HEK293T (cell line): Measurements from ENCODE around the gene CDHR5.
A peak's percentile ranks its signal among the peaks of the same experiment; 100 is the strongest.
"Not testable (repeated sequence)": the region's sequence is repeated elsewhere in the genome, so short reads cannot be mapped to it uniquely, and the experiment has no call there.

Experiments
- CTCF ChIA-PET: fragments of 350-600 bp; formaldehyde crosslinking; extraction: SDS; loops from one replicate; lab custom pipeline; 2021; ENCODE audit warnings: antibody characterized with exemption, inconsistent platforms; lab: Yijun Ruan, JAX
- POLR2A ChIA-PET: fragments of 350-600 bp; formaldehyde crosslinking; extraction: SDS; loops from one replicate; lab custom pipeline; 2020; ENCODE audit warnings: antibody characterized with exemption, inconsistent platforms; lab: Yijun Ruan, JAX
- DNase-seq: peaks from one replicate; pipeline ENCODE4 v3.0.0; 2012; ENCODE audit warnings: mixed read lengths; ENCODE audit errors: extremely low spot score
- ARNT ChIP-seq: fragments of 450-650 bp; IDR thresholded peaks from 2 replicates; pipeline ENCODE4 v1.6.1; 2017; ENCODE audit warnings: mild to moderate bottlenecking
- BHLHE40 ChIP-seq: fragments of 450-650 bp; IDR thresholded peaks from 2 replicates; pipeline ENCODE4 v1.6.1; 2016; ENCODE audit warnings: mild to moderate bottlenecking, moderate library complexity, borderline replicate concordance
- CTBP1 ChIP-seq: fragments of 450-650 bp; IDR thresholded peaks from 2 replicates; pipeline ENCODE4 v1.6.1; 2016; ENCODE audit warnings: borderline replicate concordance
- ELF4 ChIP-seq: fragments of 450-650 bp; IDR thresholded peaks from 2 replicates; pipeline ENCODE4 v1.6.1; 2017; ENCODE audit warnings: antibody characterized with exemption
- FOXA1 ChIP-seq: fragments of 450-650 bp; IDR thresholded peaks from 2 replicates; pipeline ENCODE4 v1.6.1; 2016; ENCODE audit warnings: mild to moderate bottlenecking
- FOXK2 ChIP-seq: fragments of 450-650 bp; IDR thresholded peaks from 2 replicates; pipeline ENCODE4 v1.6.1; 2016; ENCODE audit warnings: mild to moderate bottlenecking
- FOXM1 ChIP-seq: fragments of 450-650 bp; IDR thresholded peaks from 2 replicates; pipeline ENCODE4 v1.6.1; 2017; ENCODE audit warnings: mild to moderate bottlenecking, borderline replicate concordance
- HDGF ChIP-seq: fragments of 450-650 bp; IDR thresholded peaks from 2 replicates; pipeline ENCODE4 v1.6.1; 2017; ENCODE audit warnings: antibody characterized with exemption, borderline replicate concordance
- L3MBTL2 ChIP-seq: fragments of 450-650 bp; conservative IDR thresholded peaks from 2 replicates; pipeline ENCODE4 v1.6.1; 2016; ENCODE audit warnings: mild to moderate bottlenecking
- LEF1 ChIP-seq: fragments of 450-650 bp; IDR thresholded peaks from 2 replicates; pipeline ENCODE4 v1.6.1; 2017; ENCODE audit warnings: mild to moderate bottlenecking, borderline replicate concordance
- NFRKB ChIP-seq: fragments of 450-650 bp; IDR thresholded peaks from 2 replicates; pipeline ENCODE4 v1.6.1; 2016; ENCODE audit warnings: mild to moderate bottlenecking, moderate library complexity
- PKNOX1 ChIP-seq: fragments of 450-650 bp; IDR thresholded peaks from 2 replicates; pipeline ENCODE4 v1.6.1; 2016
- SP1 ChIP-seq: fragments of 450-650 bp; IDR thresholded peaks from 2 replicates; pipeline ENCODE4 v1.6.1; 2017
- SUZ12 ChIP-seq: fragments of 450-650 bp; IDR thresholded peaks from 2 replicates; pipeline ENCODE4 v1.6.1; 2016; ENCODE audit warnings: mild to moderate bottlenecking
- TARDBP ChIP-seq: fragments of 450-650 bp; IDR thresholded peaks from 2 replicates; pipeline ENCODE4 v1.6.1; 2016
- ZNF384 ChIP-seq: fragments of 450-650 bp; IDR thresholded peaks from 2 replicates; pipeline ENCODE4 v1.6.1; 2016

Gene CDHR5

GRCh38 chr11:576811-577610 is 47.7 kb downstream of the CDHR5 start:
- DNase-seq = no peak
- TF ChIP-seq L3MBTL2 = no peak
- no peak for TF ChIP-seq ELF4
- no peak for TF ChIP-seq PKNOX1
- TF ChIP-seq SP1 = no peak
- TF ChIP-seq FOXM1 = no peak
- TF ChIP-seq TARDBP = no peak
- TF ChIP-seq FOXA1 = no peak
- TF ChIP-seq HDGF = no peak
- no peak for TF ChIP-seq LEF1
- no peak for TF ChIP-seq CTBP1
- no peak for TF ChIP-seq SUZ12
- no peak for TF ChIP-seq NFRKB
- no peak for TF ChIP-seq FOXK2
- no peak for TF ChIP-seq BHLHE40
- TF ChIP-seq ZNF384 = no peak
- POLR2A ChIA-PET = interaction anchor here (1.0 to 1.7 kb wide), 2 partner anchors 9 to 21 kb away, joined by 5 read pairs; no protein-coding TSS in a partner anchor
- CTCF ChIA-PET = no interaction called here

- TF ChIP-seq PKNOX1 (no peak), HDGF (no peak), BHLHE40 (peak; percentile 88), ZNF384 (no peak), ELF4 (peak; percentile 87), FOXM1 (peak; percentile 6; the same call in 1 of the 2 replicates), LEF1 (peak; percentile 45; the same call in 1 of the 2 replicates), SUZ12 (no peak)
- CTCF ChIA-PET = interaction anchor here (0.7 kb wide), 2 partner anchors 9 to 10 kb away, joined by 3 read pairs; no protein-coding TSS in a partner anchor
- POLR2A ChIA-PET = interaction anchor here (0.6 to 1.1 kb wide), 14 partner anchors 11 to 369 kb away, joined by 3 to 17 read pairs (median 3); partner anchors contain the start of genes BET1L, GATD1, IRF7 and PNPLA2
- peak; percentile 98 for DNase-seq
Observed at GRCh38 chr11:575996-576768, 48.6 kb downstream of the CDHR5 start, which contains the start of gene PHRF1. TSS of gene PHRF1 (plus strand) at chr11:576470. CDS start at chr11:581513, 5,043 bp downstream.

- ChIA-PET CTCF (interaction anchor here (0.7 kb wide), 2 partner anchors 10 kb away, joined by 3 read pairs; no protein-coding TSS in a partner anchor), POLR2A (interaction anchor here (0.6 to 1.1 kb wide), 14 partner anchors 10 to 368 kb away, joined by 3 to 17 read pairs (median 3); partner anchors contain the start of genes BET1L, GATD1, IRF7 and PNPLA2)
- TF ChIP-seq SP1 (no peak), CTBP1 (no peak), L3MBTL2 (peak; percentile 58)
- DNase-seq = no peak
Observed at GRCh38 chr11:575313-575995, 49.3 kb downstream of the CDHR5 start.

GRCh38 chr11:574632-575312 is 50.0 kb downstream of the CDHR5 start:
- CTCF ChIA-PET = no interaction called here
- TF ChIP-seq CTBP1 (no peak), FOXM1 (no peak), L3MBTL2 (no peak), FOXA1 (no peak), SP1 (no peak), SUZ12 (no peak), BHLHE40 (no peak), FOXK2 (no peak), ELF4 (no peak), ARNT (no peak), NFRKB (no peak), LEF1 (no peak), ZNF384 (no peak), PKNOX1 (no peak), HDGF (no peak)
- POLR2A ChIA-PET = interaction anchor here (1.1 kb wide), 1 partner anchor 15 kb away, joined by 3 read pairs; no protein-coding TSS in a partner anchor
- no peak for DNase-seq

- DNase-seq, CTCF ChIA-PET, POLR2A ChIA-PET: not testable (repeated sequence)
Observed at GRCh38 chr11:574031-574570, 50.7 kb downstream of the CDHR5 start.
